ENCODE results near the gene ACP2.
A peak's percentile ranks its signal among the peaks of the same experiment; 100 is the strongest.

The ACP2 gene, protein sequence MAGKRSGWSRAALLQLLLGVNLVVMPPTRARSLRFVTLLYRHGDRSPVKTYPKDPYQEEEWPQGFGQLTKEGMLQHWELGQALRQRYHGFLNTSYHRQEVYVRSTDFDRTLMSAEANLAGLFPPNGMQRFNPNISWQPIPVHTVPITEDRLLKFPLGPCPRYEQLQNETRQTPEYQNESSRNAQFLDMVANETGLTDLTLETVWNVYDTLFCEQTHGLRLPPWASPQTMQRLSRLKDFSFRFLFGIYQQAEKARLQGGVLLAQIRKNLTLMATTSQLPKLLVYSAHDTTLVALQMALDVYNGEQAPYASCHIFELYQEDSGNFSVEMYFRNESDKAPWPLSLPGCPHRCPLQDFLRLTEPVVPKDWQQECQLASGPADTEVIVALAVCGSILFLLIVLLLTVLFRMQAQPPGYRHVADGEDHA

DNA sequence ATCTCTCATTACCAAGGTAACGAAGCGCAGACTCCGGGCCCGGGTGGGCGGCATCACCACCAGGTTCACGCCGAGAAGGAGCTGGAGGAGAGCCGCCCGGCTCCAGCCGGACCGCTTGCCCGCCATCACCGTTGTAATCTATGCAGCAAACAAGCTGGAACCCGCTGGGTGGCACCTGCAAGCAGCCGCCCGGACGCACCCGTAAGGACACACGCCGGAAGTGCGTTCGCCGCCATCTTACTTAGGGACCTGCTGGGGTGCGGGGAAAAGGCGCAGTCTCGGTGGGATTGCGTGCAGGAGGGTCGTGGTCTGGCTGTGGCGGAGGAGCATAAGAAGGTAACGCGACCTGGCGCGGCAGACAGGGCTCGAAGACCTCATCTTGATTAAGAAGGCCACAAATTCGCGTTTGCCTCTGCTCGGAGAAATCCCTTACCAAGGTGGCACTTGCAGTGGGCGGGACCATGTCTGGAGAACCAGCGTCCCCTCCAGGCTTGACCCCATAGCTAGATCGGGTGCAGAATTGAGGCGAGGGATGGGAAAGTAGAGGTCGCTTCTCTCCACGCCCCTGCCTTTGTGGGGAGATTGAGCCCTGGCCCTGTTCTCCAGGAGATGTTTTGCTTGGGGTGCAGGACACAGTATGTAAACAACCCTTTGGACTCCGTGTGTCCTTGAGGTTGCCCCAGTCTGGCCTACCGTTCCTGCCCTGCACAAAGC, at the start of gene ACP2:
Gene ACP2, minus strand, starts transcription at position 151 of the 714 bp plus-strand sequence. Its CDS starts 25 bp downstream, at position 126.
- peak; percentile 62 to 82 (median 75) for DNase-seq (ENCODE audit: low read depth in 4 of 4, low spot score in 1 of 4)

DNA sequence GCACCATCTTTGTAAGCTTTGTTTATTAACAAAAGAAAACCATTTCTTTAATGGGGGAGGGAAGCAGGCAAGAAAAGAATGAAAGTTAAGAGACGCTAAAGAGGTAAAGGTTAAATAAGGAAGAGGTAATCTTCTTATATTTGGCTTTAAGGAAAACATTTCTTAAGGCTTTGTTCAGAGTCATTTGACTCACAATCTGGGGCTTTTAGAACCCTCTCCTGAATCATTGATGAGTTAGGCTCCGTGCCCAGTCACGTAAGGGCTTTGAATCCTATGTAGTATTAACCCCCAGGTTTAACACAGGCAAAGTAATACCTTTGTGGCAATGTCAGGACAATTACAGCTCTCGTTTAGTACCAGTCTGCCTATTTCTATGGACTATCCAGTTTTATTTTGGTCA, 47.4 kb upstream of the ACP2 start:
- DNase-seq (ENCODE audit: low read depth in 4 of 4, low spot score in 1 of 4) = no peak

DNA sequence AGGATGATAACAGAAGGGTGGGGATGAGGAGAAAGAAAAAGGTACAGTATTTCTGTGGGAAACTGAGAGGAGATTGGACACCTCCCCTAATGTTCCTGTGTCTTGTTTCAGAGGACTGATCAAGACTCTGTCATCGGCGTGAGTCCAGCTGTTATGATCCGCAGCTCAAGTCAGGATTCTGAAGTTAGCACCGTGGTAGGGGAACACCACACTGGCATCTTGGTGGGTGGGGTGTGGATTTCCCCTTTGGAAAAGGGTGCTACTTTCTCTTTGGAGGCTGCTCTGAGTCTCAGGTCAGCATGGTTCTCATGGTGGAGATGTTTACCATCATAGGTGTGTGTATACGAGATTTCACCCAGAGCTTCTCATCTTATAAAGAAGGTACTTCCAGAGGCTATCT, 46.8 kb upstream of the ACP2 start:
- no peak for DNase-seq (ENCODE audit: low read depth in 4 of 4, low spot score in 1 of 4)

DNA sequence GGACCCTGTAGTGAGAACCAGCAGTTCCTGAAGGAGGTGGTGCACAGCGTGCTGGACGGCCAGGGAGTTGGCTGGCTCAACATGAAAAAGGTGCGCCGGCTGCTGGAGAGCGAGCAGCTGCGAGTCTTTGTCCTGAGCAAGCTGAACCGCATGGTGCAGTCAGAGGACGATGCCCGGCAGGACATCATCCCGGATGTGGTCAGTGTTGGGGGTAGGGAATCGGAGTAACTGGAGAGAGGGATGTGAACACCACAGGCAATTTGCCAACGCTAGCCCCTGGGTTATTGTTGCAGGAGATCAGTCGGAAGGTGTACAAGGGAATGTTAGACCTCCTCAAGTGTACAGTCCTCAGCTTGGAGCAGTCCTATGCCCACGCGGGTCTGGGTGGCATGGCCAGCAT, 41.2 kb upstream of the ACP2 start:
- no peak for DNase-seq (ENCODE audit: low read depth in 4 of 4, low spot score in 1 of 4)

DNA sequence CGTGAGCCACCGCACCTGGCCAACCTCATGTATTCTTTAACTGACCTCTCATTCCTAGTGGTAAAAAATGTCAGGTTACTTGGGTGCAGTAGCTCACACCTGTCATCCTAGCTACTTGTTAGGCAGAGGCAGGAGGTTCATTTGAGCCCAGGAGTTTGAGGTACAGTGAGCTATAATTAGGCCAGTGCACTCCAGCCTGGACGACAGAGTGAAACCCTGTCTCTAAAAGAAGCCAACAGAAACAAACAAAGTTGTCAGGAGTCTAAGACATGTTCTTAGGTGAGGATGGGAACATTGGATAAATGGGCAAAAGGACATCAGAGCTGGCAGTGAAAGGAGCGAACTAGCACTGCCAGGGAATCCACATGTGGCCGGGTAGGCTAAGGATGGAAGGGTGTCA, 39.5 kb upstream of the ACP2 start:
- no peak for DNase-seq (ENCODE audit: low read depth in 4 of 4, low spot score in 1 of 4)

DNA sequence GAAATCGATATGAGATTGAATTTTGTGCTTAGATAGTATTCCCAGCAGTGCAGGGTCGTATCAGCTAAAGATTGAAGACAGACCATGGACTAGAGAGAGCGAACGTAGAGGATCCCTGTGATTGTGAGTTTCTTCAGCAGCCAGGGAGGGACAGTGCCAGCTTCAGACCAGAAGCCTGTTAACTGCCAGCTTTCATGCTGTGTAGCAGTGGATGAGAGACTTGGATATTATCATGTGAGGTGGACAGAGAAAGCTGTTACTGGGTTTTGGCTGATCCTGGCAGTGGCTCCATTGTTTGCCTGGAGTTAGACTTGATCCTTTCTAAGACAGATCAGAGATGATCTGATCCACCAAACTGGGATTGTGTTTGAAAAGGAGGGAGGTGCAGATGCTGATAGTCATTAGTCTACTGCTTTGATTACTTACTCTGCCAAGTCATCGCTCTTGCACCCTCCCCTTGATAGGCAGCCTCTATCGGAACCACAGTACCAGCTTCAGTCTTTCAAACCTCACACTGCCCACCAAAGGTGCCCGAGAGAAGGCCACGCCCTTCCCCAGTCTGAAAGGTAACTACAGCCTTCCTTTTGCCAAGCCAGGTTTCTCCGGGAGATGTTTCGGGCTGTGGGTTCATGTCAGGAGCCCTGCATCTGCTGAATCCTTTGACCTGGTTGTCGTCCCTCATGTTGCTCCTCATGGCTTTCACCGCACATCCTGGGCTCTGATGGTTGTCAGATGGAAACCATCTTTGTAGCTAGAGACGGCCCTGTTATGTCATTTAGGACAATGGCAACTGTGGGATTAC, 37.6 kb upstream of the ACP2 start:
- DNase-seq (ENCODE audit: low read depth in 4 of 4, low spot score in 1 of 4) = no peak

DNA sequence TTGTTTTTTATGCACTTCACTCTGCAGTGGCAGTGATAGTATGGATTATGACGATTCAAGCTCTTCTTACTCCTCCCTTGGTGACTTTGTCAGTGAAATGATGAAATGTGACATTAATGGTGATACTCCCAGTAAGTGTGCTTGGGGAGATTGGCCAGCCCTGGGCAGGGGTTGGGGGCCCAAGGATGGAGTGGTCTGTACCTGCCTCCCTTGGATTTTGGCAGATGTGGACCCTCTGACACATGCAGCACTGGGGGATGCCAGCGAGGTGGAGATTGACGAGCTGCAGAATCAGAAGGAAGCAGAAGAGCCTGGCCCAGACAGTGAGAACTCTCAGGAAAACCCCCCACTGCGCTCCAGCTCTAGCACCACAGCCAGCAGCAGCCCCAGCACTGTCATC, 35.5 kb upstream of the ACP2 start:
- DNase-seq (ENCODE audit: low read depth in 4 of 4, low spot score in 1 of 4) = no peak

DNA sequence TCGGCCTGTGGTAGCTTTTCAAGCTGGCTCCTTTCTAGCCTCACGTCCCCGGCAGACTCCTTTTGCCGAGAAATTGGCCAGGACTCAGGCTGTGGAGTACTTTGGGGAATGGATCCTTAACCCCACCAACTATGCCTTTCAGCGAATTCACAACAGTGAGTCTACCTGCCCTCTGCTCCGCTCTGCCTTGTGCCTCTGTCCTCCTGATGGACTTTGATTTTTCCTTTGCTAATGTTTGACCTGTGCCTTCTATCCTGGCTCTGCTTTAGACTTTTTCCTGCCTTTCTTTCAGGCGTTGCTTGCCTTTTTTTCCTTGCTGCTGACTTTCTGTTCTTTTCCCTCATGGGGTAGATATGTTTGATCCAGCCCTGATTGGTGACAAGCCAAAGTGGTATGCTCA, 33.8 kb upstream of the ACP2 start:
- DNase-seq (ENCODE audit: low read depth in 4 of 4, low spot score in 1 of 4) = no peak

DNA sequence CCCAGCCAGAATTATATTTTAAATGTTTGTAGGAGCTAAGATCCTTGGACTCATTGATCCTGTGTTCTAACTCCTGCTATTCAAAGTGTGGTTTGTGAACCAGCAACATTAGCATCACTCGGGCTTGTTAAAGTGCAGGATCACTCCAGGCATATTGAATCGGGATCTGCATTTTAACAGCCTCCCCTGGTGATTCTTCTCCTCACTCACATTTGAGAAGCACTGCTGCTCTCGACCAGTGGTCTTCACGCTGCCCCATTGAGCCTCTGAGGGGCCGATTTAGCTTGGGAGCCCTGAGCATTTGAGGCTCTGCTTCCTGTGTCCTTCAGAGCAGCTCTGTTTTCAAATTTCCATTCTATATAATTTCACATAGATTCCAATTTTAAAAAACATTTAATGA, 32.2 kb upstream of the ACP2 start:
- no peak for DNase-seq (ENCODE audit: low read depth in 4 of 4, low spot score in 1 of 4)

DNA sequence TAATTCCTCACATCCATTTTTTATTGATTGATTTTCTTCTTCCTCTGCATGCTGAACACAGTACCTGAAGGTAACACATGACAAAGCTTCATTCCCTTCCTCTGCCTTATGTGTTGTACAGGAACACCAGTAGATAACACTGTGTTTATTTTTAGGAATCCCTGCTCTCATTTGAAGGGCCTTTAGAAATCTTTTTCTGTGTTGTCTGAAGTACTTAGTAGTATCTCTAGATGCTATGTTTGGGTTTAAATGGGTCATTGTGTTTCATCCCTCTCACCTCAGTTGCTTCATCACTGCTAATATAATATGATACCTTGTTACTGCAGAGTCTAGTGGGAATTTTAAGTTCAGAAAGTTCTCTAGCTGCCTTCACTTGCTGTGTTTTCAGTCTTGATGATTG, 31.5 kb upstream of the ACP2 start:
- DNase-seq (ENCODE audit: low read depth in 4 of 4, low spot score in 1 of 4) = no peak

DNA sequence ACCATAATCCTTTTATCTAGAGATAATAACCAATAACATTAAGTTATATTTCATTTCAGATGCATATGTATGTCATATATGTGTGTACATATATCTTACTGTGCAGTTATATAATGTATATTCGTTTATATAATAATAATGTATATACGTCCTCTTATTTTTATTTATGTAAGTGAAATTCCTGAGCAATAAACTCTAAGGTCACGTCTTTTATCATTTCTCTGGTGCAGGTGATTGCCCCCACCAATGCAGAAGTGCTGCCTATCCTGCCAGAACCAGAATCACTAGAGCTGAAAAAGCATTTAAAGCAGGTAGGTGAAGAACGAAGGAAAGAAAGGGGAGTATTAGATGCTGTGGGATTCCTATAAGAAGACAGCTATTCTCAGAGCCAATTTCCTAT, 30.2 kb upstream of the ACP2 start:
- DNase-seq (ENCODE audit: low read depth in 4 of 4, low spot score in 1 of 4) = no peak

DNA sequence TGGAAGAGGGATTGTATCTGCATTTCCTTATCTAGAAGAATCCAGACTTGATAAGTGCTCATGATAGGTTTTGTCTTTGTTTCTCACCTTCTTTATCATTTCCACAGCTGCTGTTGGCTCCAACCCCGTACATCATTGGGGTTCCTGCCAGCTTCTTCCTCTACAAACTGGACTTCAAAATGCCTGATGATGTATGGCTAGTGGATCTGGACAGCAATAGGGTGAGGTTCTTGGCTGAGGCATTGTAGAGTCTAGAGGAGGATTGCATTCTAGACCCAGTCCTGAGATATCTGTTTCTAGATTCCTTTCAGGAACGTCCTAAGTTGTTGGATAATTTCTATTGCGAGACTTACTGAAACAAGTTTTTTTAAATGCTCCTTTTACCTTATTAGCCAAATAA, 29.4 kb upstream of the ACP2 start:
- no peak for DNase-seq (ENCODE audit: low read depth in 4 of 4, low spot score in 1 of 4)

DNA sequence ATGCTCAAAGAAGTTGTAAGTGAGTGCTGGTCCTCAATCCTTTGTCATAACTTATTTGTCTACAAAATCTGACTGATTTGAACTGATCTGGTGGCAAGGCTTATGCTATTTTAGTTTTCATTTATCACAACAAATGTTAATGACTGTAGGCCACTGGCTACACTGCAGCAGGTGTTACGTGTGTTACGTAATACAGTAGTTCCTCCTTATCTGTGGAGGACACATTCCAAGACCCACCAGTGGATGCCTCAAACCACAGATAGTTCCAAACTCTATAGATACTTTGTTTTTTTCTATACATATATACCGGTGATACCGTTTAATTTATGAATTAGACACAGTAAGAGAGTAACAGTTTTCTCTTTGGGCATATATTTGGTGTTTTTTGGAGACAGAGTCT, 28.3 kb upstream of the ACP2 start:
- DNase-seq (ENCODE audit: low read depth in 4 of 4, low spot score in 1 of 4) = no peak

DNA sequence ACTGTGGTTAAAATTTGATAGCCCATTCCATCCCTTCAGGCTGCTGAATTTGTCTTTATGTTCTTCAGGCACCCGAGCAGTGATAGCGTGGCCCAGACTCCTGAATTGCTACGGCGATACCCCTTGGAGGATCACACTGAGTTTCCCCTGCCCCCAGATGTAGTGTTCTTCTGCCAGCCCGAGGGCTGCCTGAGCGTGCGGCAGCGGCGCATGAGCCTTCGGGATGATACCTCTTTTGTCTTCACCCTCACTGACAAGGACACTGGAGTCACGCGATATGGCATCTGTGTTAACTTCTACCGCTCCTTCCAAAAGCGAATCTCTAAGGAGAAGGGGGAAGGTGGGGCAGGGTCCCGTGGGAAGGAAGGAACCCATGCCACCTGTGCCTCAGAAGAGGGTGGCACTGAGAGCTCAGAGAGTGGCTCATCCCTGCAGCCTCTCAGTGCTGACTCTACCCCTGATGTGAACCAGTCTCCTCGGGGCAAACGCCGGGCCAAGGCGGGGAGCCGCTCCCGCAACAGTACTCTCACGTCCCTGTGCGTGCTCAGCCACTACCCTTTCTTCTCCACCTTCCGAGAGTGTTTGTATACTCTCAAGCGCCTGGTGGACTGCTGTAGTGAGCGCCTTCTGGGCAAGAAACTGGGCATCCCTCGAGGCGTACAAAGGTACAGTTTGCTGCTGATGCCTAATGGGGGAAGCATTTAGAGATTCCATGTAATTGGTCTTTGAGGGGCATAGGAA, 26.1 kb upstream of the ACP2 start:
- DNase-seq (ENCODE audit: low read depth in 4 of 4, low spot score in 1 of 4) = no peak

DNA sequence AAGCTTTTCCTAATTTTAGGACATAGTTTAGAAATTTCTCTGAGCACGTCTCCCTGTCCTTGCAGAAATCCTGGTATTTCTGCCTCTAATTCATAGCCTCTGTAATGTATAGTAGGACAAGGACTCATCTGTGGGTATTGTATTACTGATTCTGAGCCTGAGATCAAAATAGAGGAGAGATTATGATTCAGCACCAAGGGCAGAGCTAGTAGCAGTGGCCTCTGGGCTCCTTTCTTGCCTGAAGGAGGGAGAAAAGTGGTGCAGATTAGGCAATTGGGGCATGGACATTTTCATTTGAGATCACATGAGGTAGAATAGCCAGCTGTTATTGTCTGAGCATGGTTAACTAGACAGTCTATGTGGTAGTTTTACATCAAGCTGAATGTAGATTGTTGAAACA, 24.1 kb upstream of the ACP2 start:
- DNase-seq (ENCODE audit: low read depth in 4 of 4, low spot score in 1 of 4) = no peak

DNA sequence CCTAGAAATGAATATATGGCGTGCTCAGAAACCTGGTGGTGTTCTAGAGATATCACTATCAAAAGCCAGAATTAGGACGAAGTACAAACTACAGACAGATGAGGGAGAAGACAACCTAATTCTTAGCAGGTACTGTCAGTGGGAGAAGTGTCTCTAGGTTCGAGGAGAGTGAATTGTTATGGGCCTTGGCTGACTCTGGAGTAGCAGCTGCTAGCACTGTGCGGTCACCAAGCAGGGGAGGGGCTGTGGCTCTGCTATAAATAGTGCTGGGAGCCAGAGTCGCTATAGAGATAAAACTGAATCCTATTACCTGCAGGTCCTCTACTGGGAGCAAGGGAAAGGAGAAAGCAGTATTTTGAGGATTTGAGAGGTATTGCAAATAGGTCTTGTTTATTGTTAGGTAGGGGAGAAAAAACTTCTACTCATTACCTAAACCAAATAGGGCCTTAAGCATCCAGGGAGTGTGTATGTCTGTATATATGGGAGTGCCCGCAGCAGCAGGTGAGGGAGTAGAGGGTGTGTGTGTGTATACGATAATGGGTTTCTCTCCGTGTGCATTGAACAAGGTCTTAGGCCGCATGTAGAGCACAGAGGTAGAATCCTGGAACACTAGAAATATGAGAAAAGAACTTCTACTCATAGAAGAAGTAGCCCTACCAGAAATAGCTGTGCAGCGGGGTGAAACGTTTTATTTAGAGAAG, 23.5 kb upstream of the ACP2 start:
- no peak for DNase-seq (ENCODE audit: low read depth in 4 of 4, low spot score in 1 of 4)

DNA sequence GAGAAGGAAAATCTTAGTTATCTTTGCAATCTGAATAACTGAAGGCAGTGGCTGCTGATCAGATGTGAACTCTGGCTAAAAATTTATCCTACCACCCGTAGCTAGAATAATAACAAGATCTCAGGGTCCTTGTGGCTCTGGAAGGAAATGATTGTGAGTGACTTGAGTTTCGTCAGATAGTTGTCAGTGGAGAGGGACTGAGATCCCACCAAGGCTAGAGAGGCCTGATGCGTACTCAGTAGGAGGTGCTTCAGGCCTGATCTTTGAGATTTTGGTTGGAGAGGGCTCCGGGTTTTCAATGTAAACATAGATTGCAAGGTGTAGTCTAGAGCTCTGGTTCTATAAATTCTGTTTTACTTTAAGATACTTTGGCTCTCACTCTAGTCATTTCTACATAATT, 22.7 kb upstream of the ACP2 start:
- no peak for DNase-seq (ENCODE audit: low read depth in 4 of 4, low spot score in 1 of 4)

DNA sequence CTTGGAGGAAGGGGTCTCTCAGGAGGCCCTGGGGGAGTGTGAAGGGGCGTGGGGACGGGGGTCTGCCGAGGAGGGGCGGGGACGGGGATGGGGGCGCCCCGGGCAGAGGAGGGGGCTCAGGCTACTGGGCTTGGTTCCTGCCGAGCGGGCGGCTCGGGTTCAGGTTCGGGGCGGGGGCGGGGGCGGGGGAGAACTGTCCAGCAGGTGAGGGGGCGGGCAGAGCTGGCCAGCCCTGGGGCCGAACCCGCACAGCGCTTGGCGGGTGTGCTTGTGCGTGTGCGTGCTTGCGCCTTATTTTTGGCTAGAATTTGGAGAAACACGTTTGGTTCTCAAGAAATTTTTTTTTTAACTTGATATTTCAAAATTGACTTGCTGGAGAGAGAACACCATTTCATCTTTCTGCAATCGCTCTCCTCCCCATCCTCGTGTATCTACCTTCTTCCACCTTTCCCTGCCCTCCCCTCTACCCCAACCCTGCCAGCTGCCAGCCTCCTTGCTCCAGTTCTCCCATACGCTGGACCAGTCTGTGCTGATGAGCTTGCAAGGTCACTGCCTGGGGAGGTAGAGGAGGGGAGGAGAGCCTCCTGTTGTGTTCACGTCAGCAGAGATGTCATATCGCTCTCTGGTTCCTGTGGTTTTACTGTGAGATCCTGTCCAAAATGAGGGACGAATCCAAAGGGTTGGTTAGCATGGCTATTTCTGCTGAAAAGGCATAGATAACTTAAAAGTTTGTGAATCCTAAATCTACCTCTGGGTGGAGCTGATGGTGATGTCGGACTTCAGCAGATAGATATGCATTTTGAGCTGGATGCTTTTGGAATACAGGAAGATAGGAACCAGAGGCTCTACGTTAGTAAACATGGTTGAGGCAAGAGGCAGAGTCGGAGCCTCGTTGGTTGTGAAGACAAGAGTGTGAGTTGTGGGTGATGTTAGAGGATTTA, 22.0 kb upstream of the ACP2 start:
- no peak for DNase-seq (ENCODE audit: low read depth in 4 of 4, low spot score in 1 of 4)

DNA sequence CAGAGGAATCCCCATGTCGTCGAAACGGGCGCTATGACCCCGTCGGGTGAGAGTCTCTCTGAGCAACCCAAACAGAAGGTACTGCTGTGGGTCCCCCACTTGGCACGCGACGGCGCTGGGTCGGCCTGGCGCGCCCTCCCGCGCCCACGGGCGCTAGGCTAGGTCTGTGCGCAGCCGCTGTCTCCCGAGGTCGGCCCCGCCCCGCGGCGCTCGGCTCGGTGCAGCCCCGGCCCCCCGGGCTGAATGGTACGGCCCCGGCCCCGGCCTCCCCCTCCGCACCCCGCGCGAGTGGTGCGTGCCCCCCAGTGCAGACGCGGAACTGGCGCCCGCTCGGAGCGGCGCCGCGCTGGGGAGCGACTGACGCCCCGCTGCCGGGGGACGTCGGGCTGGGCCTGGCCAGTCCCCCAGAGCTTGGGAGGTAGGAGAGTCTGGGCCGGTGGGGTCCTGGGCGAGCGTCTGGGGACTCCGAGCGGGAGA, 21.3 kb upstream of the ACP2 start, which contains the start of gene MADD:
Gene MADD, plus strand, starts transcription at position 305 of the 477 bp plus-strand sequence.
- peak; percentile 66 to 89 (median 80) for DNase-seq (ENCODE audit: low read depth in 4 of 4, low spot score in 1 of 4)

Measured in stimulated activated CD4-positive, alpha-beta T cell treated with anti-CD3 and anti-CD28 coated beads, Interleukin-1b, Interleukin-23, amount 100 ng/mL, for 24 hours (primary cell).